ENCODE data around the gene GSC2.

Gene GSC2

DNA sequence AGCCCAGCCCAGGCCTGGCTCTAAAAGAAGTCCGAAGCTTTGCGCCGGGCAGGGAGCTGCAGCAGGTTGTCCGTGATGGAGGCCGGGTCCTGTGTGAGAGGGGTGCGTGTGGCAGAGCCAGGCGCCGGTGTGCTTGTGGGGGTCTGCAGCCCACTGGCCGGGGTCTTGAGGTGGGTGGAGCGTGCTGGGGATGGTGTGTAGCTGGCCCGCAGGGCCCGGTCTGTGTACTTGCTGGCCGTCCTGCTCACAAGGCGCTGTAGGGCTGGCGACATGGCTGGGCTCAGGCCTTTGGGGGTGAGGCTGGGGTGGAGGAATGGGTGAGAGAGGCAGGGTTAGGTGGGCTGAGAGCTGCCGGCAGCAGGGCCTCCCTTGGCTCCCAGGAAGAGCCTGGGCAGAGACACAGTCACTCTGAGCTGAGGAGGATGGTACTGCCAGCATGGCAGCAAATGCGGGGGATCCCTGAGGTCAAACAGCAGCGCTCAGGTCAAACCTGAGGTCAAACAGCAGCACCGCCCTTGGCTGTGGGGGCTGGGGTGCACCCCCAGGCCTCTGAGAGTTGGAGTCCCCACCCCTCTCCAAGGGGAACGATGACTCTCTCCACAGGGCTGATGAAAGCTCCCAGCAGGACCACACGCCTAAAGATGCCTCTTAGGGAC is 15.8 kb downstream of the GSC2 start:
- Histone ChIP-seq H3K27me3 (ENCODE audit: insufficient read depth, poor library complexity, severe bottlenecking) (no peaks in the 10 kb centered on the region), H3K4me3 (replicated peaks; ENCODE audit: insufficient read depth, low read length) (no peak overlapping the region), H3K27ac (replicated peaks) (no peak overlapping the region)
- DNase-seq (ENCODE audit: low read depth in 1 of 2, low spot score in 1 of 2): no peak
- TF ChIP-seq, protein P1, sequence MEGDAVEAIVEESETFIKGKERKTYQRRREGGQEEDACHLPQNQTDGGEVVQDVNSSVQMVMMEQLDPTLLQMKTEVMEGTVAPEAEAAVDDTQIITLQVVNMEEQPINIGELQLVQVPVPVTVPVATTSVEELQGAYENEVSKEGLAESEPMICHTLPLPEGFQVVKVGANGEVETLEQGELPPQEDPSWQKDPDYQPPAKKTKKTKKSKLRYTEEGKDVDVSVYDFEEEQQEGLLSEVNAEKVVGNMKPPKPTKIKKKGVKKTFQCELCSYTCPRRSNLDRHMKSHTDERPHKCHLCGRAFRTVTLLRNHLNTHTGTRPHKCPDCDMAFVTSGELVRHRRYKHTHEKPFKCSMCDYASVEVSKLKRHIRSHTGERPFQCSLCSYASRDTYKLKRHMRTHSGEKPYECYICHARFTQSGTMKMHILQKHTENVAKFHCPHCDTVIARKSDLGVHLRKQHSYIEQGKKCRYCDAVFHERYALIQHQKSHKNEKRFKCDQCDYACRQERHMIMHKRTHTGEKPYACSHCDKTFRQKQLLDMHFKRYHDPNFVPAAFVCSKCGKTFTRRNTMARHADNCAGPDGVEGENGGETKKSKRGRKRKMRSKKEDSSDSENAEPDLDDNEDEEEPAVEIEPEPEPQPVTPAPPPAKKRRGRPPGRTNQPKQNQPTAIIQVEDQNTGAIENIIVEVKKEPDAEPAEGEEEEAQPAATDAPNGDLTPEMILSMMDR (IDR thresholded peaks at IDR 0.05; ENCODE audit: insufficient read depth, low read length): no peak
- TF ChIP-seq SPI1 (IDR thresholded peaks at IDR 0.05; ENCODE audit: borderline replicate concordance, low read depth): no peak
- no peak for TF ChIP-seq GABPA (IDR thresholded peaks at IDR 0.05; ENCODE audit: low read depth)
- TF ChIP-seq POLR2AphosphoS5 (IDR thresholded peaks at IDR 0.05; ENCODE audit: low read depth): no peak
- TF ChIP-seq, protein P2, sequence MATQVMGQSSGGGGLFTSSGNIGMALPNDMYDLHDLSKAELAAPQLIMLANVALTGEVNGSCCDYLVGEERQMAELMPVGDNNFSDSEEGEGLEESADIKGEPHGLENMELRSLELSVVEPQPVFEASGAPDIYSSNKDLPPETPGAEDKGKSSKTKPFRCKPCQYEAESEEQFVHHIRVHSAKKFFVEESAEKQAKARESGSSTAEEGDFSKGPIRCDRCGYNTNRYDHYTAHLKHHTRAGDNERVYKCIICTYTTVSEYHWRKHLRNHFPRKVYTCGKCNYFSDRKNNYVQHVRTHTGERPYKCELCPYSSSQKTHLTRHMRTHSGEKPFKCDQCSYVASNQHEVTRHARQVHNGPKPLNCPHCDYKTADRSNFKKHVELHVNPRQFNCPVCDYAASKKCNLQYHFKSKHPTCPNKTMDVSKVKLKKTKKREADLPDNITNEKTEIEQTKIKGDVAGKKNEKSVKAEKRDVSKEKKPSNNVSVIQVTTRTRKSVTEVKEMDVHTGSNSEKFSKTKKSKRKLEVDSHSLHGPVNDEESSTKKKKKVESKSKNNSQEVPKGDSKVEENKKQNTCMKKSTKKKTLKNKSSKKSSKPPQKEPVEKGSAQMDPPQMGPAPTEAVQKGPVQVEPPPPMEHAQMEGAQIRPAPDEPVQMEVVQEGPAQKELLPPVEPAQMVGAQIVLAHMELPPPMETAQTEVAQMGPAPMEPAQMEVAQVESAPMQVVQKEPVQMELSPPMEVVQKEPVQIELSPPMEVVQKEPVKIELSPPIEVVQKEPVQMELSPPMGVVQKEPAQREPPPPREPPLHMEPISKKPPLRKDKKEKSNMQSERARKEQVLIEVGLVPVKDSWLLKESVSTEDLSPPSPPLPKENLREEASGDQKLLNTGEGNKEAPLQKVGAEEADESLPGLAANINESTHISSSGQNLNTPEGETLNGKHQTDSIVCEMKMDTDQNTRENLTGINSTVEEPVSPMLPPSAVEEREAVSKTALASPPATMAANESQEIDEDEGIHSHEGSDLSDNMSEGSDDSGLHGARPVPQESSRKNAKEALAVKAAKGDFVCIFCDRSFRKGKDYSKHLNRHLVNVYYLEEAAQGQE (IDR thresholded peaks at IDR 0.05; ENCODE audit: insufficient replicate concordance, low read depth): no peak

DNA sequence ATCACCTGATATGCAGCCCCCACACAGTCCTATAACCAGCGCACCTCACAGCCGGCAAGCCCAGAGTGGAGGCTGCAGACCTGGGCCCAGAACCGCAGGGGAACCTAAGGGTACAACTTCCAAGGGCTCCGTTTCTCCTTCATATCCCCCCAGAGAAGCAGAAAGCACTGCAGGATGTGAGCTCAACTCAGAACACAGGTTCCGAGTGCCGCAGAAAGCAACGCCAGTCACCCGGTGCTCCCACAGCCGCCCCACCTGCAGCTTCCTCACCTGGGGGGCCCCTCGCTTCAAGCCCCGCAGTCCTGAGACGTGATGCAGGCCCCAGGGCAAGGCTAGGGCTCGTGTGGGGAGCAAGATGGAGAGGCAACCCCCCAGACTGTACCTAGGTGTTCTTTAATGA is 16.5 kb downstream of the GSC2 start:
- no peak overlapping the region for H3K4me3 ChIP-seq (replicated peaks; ENCODE audit: insufficient read depth, low read length)
- no peak overlapping the region for H3K27ac ChIP-seq (replicated peaks)
- TF ChIP-seq GABPA (IDR thresholded peaks at IDR 0.05; ENCODE audit: low read depth) (no peak), SPI1 (IDR thresholded peaks at IDR 0.05; ENCODE audit: borderline replicate concordance, low read depth) (no peak), POLR2AphosphoS5 (IDR thresholded peaks at IDR 0.05; ENCODE audit: low read depth) (no peak)
- TF ChIP-seq, protein P1 (IDR thresholded peaks at IDR 0.05; ENCODE audit: insufficient read depth, low read length): no peak
- TF ChIP-seq, protein P2 (IDR thresholded peaks at IDR 0.05; ENCODE audit: insufficient replicate concordance, low read depth): no peak
- no peak for DNase-seq (ENCODE audit: low read depth in 1 of 2, low spot score in 1 of 2)
- no peaks in the 10 kb centered on the region for H3K27me3 ChIP-seq (ENCODE audit: insufficient read depth, poor library complexity, severe bottlenecking)

DNA sequence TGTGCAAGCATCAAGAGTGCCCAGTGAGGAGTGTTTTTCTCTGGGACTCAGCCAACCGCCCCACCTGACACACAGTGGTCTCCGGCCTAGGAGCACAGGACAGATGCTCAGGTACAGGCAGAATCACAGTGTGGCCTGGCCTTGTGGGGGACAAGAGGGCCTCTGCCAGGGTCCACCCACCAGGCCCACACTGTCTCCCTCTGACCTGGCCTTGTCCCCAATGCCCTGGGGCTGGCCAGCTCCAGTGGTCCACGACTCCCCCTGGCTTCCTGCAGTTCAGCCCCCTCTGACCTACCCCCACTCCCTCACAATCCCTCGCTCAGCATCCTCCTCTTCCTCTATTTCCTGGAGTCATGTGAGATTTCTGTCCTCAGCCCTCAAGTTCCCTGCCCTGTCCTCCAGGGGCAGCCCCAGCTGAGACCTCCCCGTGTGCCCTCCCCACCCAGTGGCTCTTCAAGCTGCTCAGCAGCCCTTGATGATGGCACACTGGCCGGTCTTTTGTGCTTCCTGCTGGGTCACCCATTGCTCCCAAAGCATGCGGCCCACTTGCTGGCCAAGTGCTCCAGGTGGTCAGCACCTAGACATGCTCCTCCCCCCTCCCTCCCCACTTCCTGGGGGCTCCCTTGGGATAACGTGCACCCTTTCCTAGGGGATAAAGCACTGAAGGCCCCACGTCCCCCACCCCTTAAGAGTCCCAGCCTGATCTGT is 17.2 kb downstream of the GSC2 start:
- DNase-seq (ENCODE audit: low read depth in 1 of 2, low spot score in 1 of 2): no peak
- TF ChIP-seq, protein P1 (IDR thresholded peaks at IDR 0.05; ENCODE audit: insufficient read depth, low read length): no peak
- no peak for TF ChIP-seq SPI1 (IDR thresholded peaks at IDR 0.05; ENCODE audit: borderline replicate concordance, low read depth)
- TF ChIP-seq, protein P2 (IDR thresholded peaks at IDR 0.05; ENCODE audit: insufficient replicate concordance, low read depth): no peak
- no peak for TF ChIP-seq GABPA (IDR thresholded peaks at IDR 0.05; ENCODE audit: low read depth)
- no peak for TF ChIP-seq POLR2AphosphoS5 (IDR thresholded peaks at IDR 0.05; ENCODE audit: low read depth)
- Histone ChIP-seq H3K4me3 (replicated peaks; ENCODE audit: insufficient read depth, low read length) (no peak overlapping the region), H3K27me3 (ENCODE audit: insufficient read depth, poor library complexity, severe bottlenecking) (no peaks in the 10 kb centered on the region), H3K27ac (replicated peaks) (no peak overlapping the region)

Data from HL-60 (cell line).